Astrocyte (in vitro differentiated cells and primary cell): Measurements from ENCODE around the gene INSM1. TPM values are rescaled to one million over a fixed set of nuclear protein-coding genes. Genes with fewer than 3 reads are reported as not detected.

Experiments
- DNase-seq: peaks from one replicate; pipeline ENCODE4 v3.0.0-alpha.2; 2010; ENCODE audit warnings: low read depth
- FAIRE-seq: peaks from 2 replicates; lab custom pipeline; 2011; peaks lifted over from hg19 to GRCh38; lab: Jason Lieb, UNC
- H2AFZ ChIP-seq: 2 replicates; pipeline ENCODE4 v1.6.0; 2012; ENCODE audit warnings: low read depth, low read length, inconsistent platforms
- H3K27ac ChIP-seq: 2 replicates; pipeline ENCODE4 v1.5.1; 2011; ENCODE audit warnings: low read depth, low read length, inconsistent platforms
- H3K27me3 ChIP-seq: 2 replicates; pipeline ENCODE4 v1.6.0; 2011; ENCODE audit warnings: low read length, inconsistent platforms; ENCODE audit not compliant: insufficient read depth
- H3K36me3 ChIP-seq: 2 replicates; pipeline ENCODE4 v1.5.1; 2011; ENCODE audit warnings: low read length, inconsistent platforms; ENCODE audit not compliant: insufficient read depth
- H3K4me1 ChIP-seq: 2 replicates; pipeline ENCODE4 v1.5.1; 2011; ENCODE audit warnings: low read length, inconsistent platforms; ENCODE audit not compliant: insufficient read depth
- H3K4me2 ChIP-seq: 2 replicates; pipeline ENCODE4 v1.6.0; 2012; ENCODE audit warnings: low read length, inconsistent platforms
- H3K4me3 ChIP-seq: 2 replicates; pipeline ENCODE4 v1.5.1; 2011; ENCODE audit warnings: low read depth, mild to moderate bottlenecking, low read length, inconsistent platforms; ENCODE audit not compliant: insufficient read depth
- H3K79me2 ChIP-seq: 2 replicates; pipeline ENCODE4 v1.6.0; 2012; ENCODE audit warnings: mild to moderate bottlenecking, low read length, inconsistent platforms; ENCODE audit not compliant: insufficient read depth
- H3K9ac ChIP-seq: 2 replicates; pipeline ENCODE4 v1.6.0; 2012; ENCODE audit warnings: mild to moderate bottlenecking, low read length, inconsistent platforms
- H3K9me3 ChIP-seq: 2 replicates; pipeline ENCODE4 v1.5.1; 2012; ENCODE audit warnings: low read depth, mild to moderate bottlenecking, low read length, inconsistent platforms; ENCODE audit not compliant: insufficient read depth
- H4K20me1 ChIP-seq: 2 replicates; pipeline ENCODE4 v1.6.0; 2012; ENCODE audit warnings: low read length, inconsistent platforms; ENCODE audit not compliant: insufficient read depth
- H3K27ac Mint-ChIP-seq: one replicate; pipeline ENCODE4 v1.8.0; 2021; ENCODE audit warnings: mild to moderate bottlenecking, mixed read lengths; ENCODE audit not compliant: unreplicated experiment
- H3K27me3 Mint-ChIP-seq: one replicate; pipeline ENCODE4 v1.8.0; 2021; ENCODE audit warnings: low read depth, mixed read lengths; ENCODE audit not compliant: unreplicated experiment
- H3K36me3 Mint-ChIP-seq: one replicate; pipeline ENCODE4 v1.8.0; 2021; ENCODE audit warnings: low read depth, mixed read lengths; ENCODE audit not compliant: unreplicated experiment
- H3K4me1 Mint-ChIP-seq: one replicate; pipeline ENCODE4 v1.8.0; 2021; ENCODE audit warnings: low read depth, mixed read lengths; ENCODE audit not compliant: unreplicated experiment
- H3K4me3 Mint-ChIP-seq: one replicate; pipeline ENCODE4 v1.8.0; 2021; ENCODE audit warnings: mild to moderate bottlenecking, moderate library complexity, mixed read lengths; ENCODE audit not compliant: unreplicated experiment
- H3K9me3 Mint-ChIP-seq: one replicate; pipeline ENCODE4 v1.8.0; 2021; ENCODE audit warnings: mild to moderate bottlenecking, mixed read lengths; ENCODE audit not compliant: unreplicated experiment
- CTCF ChIP-seq: IDR thresholded peaks from 2 replicates; pipeline ENCODE4 v1.5.1; 2011; ENCODE audit warnings: low read depth, mild to moderate bottlenecking, inconsistent platforms, low read length, moderate library complexity; ENCODE audit not compliant: insufficient read depth
- EZH2 ChIP-seq: IDR thresholded peaks from 2 replicates; pipeline ENCODE4 v1.6.1; 2012; ENCODE audit warnings: mild to moderate bottlenecking, low read length, inconsistent platforms; ENCODE audit not compliant: insufficient read depth
- total RNA-seq: library from RNA; stranded (reverse); gene quantifications from 2 replicates; pipeline ENCODE4 v1.2.1, GENCODE V29; 2021

INSM1 gene
- total RNA-seq, 1 donor from 2014 or later = 0.09 TPM

DNA sequence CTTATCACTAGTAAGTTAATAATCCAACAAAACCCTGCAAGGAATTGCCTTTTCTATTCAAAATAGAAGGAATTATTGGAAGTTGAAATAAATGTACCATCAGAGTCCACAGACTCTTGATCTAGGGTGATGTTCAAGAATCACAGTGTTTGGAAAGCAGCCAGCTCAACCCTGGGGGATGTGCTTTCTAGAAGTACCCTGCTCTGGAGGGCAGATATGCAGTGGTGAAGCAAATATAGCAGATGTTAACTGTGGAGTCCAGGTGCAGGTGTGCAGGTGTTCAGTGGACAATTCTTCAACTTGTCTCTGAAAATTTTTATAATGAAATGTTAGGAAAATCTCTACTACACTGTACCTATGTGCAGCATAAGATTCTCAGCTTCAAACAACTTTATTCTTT is 9.1 kb upstream of the INSM1 start:
- H3K27ac Mint-ChIP-seq = no peak overlapping the region
- peaks cover 5% of the 10 kb centered on the region for H3K9me3 Mint-ChIP-seq
- H2AFZ ChIP-seq = no peak overlapping the region
- H3K4me3 ChIP-seq = no peak overlapping the region
- peaks cover 26% of the 10 kb centered on the region for H3K27me3 ChIP-seq
- no peaks in the 10 kb centered on the region for H3K36me3 Mint-ChIP-seq
- H3K9ac ChIP-seq = no peak overlapping the region
- no peaks in the 10 kb centered on the region for H3K9me3 ChIP-seq
- DNase-seq = no peak
- TF ChIP-seq CTCF (no peak), EZH2 (no peak)
- H3K4me2 ChIP-seq = no peak overlapping the region
- H3K4me3 Mint-ChIP-seq = no peak overlapping the region
- H3K4me1 ChIP-seq = no peaks in the 10 kb centered on the region
- no peak for FAIRE-seq
- no peaks in the 10 kb centered on the region for H3K36me3 ChIP-seq
- H4K20me1 ChIP-seq = no peaks in the 10 kb centered on the region
- H3K27me3 Mint-ChIP-seq = peaks cover 50% of the 10 kb centered on the region
- no peaks in the 10 kb centered on the region for H3K79me2 ChIP-seq
- H3K4me1 Mint-ChIP-seq = no peaks in the 10 kb centered on the region
- H3K27ac ChIP-seq = no peak overlapping the region

GRCh38 chr20:20359628-20360027 is 8.3 kb upstream of the INSM1 start:
- Mint-ChIP-seq H3K27ac (peak overlapping the region; percentile 63), H3K4me3 (no peak overlapping the region), H3K9me3 (peaks cover 1% of the 10 kb centered on the region), H3K4me1 (no peaks in the 10 kb centered on the region), H3K36me3 (no peaks in the 10 kb centered on the region), H3K27me3 (peaks cover 54% of the 10 kb centered on the region)
- DNase-seq (no peak), FAIRE-seq (no peak)
- H3K27ac ChIP-seq = no peak overlapping the region
- H4K20me1 ChIP-seq = no peaks in the 10 kb centered on the region
- no peak for TF ChIP-seq CTCF
- no peak for TF ChIP-seq EZH2
- H3K27me3 ChIP-seq = peaks cover 33% of the 10 kb centered on the region
- no peak overlapping the region for H3K4me2 ChIP-seq
- H3K36me3 ChIP-seq = no peaks in the 10 kb centered on the region
- no peaks in the 10 kb centered on the region for H3K4me1 ChIP-seq
- no peaks in the 10 kb centered on the region for H3K9me3 ChIP-seq
- H3K9ac ChIP-seq = no peak overlapping the region
- H3K4me3 ChIP-seq = no peak overlapping the region
- no peaks in the 10 kb centered on the region for H3K79me2 ChIP-seq
- H2AFZ ChIP-seq = no peak overlapping the region

DNA sequence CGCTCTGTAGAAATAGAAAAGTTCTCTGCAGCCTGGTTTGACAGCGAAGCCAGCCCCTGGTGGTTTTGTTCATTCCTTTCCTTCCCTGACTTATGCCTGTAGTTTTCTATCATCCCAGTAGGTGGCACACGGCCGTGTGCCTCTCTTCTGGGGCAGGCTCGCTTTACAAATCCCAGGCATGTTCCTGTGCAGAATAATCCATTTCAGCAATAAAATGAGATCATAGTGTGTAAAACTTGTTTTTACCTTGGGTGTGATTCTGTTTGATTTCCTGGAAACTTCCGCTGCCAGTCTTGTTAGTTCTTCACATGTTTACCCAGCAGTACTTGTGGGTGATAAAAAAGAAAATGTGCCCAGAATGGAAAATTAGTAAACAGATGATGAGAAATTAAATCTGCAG is 7.4 kb upstream of the INSM1 start:
- Mint-ChIP-seq H3K36me3 (no peaks in the 10 kb centered on the region), H3K4me1 (no peaks in the 10 kb centered on the region), H3K9me3 (peaks cover 4% of the 10 kb centered on the region), H3K4me3 (no peak overlapping the region), H3K27me3 (peaks cover 60% of the 10 kb centered on the region), H3K27ac (no peak overlapping the region)
- H3K9me3 ChIP-seq = no peaks in the 10 kb centered on the region
- no peaks in the 10 kb centered on the region for H3K36me3 ChIP-seq
- TF ChIP-seq EZH2 (no peak), CTCF (peak; percentile 83)
- no peak overlapping the region for H3K4me2 ChIP-seq
- no peaks in the 10 kb centered on the region for H3K79me2 ChIP-seq
- H4K20me1 ChIP-seq = no peaks in the 10 kb centered on the region
- H3K4me1 ChIP-seq = no peaks in the 10 kb centered on the region
- peaks cover 41% of the 10 kb centered on the region for H3K27me3 ChIP-seq
- H3K27ac ChIP-seq = no peak overlapping the region
- H2AFZ ChIP-seq = no peak overlapping the region
- DNase-seq = peak; percentile 25
- no peak overlapping the region for H3K9ac ChIP-seq
- FAIRE-seq = peak; percentile 59
- H3K4me3 ChIP-seq = no peak overlapping the region
